ENCODE data around the gene C2orf76.
"Not testable (repeated sequence)": the region's sequence is repeated elsewhere in the genome, so short reads cannot be mapped to it uniquely, and the experiment has no call there.

Gene C2orf76

DNA sequence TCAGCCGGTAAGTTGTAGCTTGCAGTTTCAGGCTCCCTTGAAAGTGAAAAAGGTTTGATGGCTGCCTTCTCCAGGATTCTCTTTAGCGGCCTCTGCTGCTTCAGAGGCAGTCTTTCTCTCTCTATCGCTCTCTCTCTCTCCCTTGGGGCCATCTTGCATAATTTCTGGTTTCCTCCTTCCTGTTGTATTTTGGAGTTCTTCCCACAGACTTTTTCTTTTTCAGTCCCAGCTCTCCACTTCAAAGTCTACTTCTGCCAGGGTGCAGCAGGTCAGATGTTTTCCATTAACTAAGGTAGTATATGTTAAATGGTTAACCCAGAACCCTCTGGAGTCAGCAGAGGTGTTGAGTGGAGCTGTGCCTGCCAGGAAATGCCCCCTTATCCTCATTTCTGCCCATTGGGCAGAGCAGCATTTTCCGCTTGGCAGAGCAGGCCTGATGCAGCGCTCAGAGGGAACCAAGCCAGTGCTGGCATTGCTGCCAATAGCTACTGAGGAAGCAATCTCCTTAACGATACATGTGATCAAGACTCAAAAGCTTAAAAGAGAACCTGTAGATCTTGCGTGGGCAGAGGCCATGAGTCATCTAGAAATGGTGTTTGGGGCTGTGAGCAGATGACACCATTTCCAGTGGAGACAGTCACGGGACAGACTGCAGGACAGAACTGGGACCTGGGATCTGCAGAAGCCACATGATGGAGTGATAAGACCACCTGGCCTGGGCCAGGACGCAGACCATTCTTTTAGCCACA lies 20.9 kb upstream of the C2orf76 start:
- peaks cover 4% of the 10 kb centered on the region for H3K4me1 ChIP-seq (ENCODE audit: insufficient read depth, low read length)
- no peaks in the 10 kb centered on the region for H3K36me3 ChIP-seq (ENCODE audit: insufficient read depth, low read length)
- H3K9ac ChIP-seq (ENCODE audit: low read depth, low read length) = no peak overlapping the region
- no peaks in the 10 kb centered on the region for H3K9me3 ChIP-seq (ENCODE audit: control insufficient read depth, insufficient read depth, low read length)

DNA sequence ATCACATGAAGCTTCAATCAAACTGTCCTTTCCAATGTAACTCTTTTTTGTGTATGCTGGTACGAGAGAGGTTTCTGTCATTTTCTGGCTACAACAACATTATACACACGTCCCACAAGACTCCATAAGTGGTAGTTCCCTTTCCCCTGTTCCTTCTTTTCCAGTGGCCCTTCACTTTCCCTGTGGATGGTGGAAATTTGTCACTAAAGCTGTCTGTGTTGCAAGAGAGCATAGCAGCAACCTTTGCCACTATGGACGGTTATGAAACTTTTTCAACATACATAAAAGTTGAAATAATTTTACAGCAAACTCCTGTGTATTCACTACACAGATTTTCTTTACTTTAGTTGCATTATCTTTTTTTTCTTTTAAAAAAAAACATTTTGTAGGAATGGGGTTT lies 18.8 kb upstream of the C2orf76 start:
- Histone ChIP-seq H3K9ac (ENCODE audit: low read depth, low read length) (no peak overlapping the region), H3K9me3 (ENCODE audit: control insufficient read depth, insufficient read depth, low read length) (no peaks in the 10 kb centered on the region), H3K4me1 (ENCODE audit: insufficient read depth, low read length) (peaks cover 4% of the 10 kb centered on the region), H3K36me3 (ENCODE audit: insufficient read depth, low read length) (no peaks in the 10 kb centered on the region)

DNA sequence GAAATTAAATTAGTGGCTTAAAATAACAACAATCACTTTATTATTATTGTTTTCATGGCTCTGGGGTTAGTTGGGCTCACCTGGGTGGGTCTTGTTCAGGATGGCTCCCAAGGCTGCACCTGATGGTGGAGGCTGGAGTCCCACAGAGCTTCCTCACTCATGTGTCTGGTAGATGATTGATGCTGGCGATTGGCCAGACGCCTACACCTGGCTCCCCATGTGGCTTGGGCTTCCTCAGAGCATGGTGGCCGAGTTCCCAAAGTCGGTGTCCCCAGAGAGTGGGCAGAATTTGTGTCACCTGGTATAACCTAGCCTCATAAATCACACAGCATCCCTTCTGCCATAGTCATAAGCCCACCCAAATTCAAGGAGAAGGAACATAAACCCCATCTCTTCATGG lies 18.3 kb upstream of the C2orf76 start:
- H3K4me1 ChIP-seq (ENCODE audit: insufficient read depth, low read length) = peaks cover 4% of the 10 kb centered on the region
- no peak overlapping the region for H3K9ac ChIP-seq (ENCODE audit: low read depth, low read length)
- H3K9me3 ChIP-seq (ENCODE audit: control insufficient read depth, insufficient read depth, low read length) = no peaks in the 10 kb centered on the region
- no peaks in the 10 kb centered on the region for H3K36me3 ChIP-seq (ENCODE audit: insufficient read depth, low read length)

DNA sequence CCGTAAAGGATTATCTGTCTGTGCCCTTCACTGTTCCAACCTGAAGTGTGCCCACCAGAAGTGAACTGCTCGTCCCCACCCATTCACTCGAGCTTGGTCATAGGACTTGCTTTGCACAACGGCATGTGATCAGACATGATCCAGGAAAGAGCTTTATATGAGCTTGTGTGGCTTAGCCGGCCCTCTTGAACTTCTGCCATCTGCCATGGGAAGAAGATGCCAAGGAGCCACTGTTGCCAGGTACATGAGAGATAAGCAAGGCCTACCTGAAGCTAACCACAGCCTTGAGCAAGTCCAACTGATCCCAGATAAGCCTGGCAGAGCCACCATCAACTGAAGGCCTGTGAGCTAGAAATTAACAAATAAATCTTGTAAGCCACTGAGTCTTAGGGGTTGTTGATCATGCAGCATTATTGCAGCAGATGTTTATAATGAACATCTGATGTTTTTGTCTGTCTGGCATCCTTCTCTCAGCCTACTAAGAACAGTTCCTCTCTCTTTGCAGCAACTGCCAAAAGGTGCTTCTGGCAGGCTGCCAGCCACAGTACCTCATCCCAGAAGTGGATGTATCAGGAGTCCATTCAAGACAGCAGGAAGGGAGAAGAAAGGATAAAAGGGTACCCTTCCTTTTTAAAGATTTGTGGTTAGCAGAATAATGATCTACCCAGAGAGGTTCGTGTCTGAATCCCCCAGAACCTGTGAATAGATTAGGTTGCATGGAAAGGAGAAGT lies 16.9 kb upstream of the C2orf76 start:
- Histone ChIP-seq H3K4me1 (ENCODE audit: insufficient read depth, low read length) (no peaks in the 10 kb centered on the region), H3K9me3 (ENCODE audit: control insufficient read depth, insufficient read depth, low read length) (no peaks in the 10 kb centered on the region), H3K9ac (ENCODE audit: low read depth, low read length) (no peak overlapping the region), H3K36me3 (ENCODE audit: insufficient read depth, low read length) (no peaks in the 10 kb centered on the region)

DNA sequence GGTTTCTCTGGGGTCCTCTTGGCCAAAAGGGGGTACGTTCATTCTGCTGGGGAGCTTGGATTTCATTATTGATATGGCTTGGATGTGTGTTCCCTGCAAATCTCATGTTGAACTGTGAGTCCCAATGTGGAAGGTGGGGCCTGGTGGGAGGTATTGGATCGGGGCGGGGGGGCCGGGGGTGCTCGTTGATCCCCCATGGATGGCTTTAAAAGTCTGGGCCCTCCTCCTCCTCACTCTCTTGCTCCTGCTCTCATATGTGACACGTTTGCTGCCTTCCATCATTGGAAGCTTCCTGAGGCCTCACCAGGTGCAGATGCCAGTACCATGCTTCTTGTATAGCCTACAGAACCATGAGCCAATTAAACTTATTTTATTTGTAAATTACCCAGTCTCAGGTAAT lies 11.9 kb upstream of the C2orf76 start:
- H3K9ac ChIP-seq (ENCODE audit: low read depth, low read length) = no peak overlapping the region
- H3K36me3 ChIP-seq (ENCODE audit: insufficient read depth, low read length) = no peaks in the 10 kb centered on the region; the same call in 1 of the 2 replicates
- no peaks in the 10 kb centered on the region for H3K9me3 ChIP-seq (ENCODE audit: control insufficient read depth, insufficient read depth, low read length)
- H3K4me1 ChIP-seq (ENCODE audit: insufficient read depth, low read length) = no peaks in the 10 kb centered on the region

DNA sequence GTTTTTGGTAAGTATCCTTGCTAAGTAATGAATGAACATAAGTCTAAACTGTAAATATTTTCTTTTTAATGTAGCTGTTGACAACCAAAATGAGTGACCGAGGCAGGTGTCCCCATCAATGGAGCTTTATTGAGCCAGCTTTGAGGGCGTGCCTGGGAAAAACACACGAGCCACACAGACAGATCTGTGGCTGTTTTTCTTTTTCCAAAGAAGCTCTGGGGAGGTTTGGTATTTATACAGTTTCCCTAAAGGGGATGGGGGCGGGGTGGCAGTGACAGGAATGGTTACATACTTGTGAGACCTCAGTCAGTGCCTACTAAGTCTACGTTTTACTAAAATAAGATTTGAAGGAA lies 11.3 kb upstream of the C2orf76 start:
- no peaks in the 10 kb centered on the region for H3K4me1 ChIP-seq (ENCODE audit: insufficient read depth, low read length)
- no peaks in the 10 kb centered on the region for H3K9me3 ChIP-seq (ENCODE audit: control insufficient read depth, insufficient read depth, low read length)
- no peak overlapping the region for H3K9ac ChIP-seq (ENCODE audit: low read depth, low read length)
- peaks cover 2% of the 10 kb centered on the region; the same call in 1 of the 2 replicates for H3K36me3 ChIP-seq (ENCODE audit: insufficient read depth, low read length)

DNA sequence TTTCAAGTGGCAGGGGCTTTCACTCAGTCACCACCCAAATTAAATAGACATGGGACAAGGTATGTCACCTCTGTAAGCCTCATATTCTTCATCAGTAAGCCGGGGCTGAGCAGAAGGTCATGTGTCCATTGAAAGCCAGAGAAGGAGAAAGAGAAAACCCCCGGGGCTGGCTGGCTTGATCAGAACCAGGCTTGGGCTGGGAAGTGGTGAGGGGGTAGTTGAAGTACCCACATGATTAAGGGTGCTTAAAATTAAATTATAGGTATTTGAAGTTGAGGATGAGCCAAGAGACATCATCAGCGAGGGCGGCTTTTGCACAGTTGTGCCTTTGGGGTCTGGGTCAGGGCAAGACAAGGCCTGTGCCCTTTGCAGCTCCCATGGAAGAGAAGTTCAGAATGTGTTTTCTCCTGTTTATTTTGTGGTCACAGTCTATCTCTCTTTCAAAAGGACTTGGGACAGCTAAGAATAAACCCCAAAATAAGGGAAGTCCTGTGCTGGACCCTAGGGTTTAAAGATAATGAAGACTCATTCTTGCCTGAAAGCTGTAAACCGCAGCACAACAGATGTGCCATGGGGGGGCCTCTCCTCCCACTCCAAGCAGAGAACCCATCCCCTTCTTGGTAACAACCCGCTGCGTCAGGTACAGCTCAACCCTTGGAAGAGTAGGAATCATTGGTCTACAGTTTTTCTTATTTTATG lies 10.8 kb upstream of the C2orf76 start:
- Histone ChIP-seq H3K36me3 (ENCODE audit: insufficient read depth, low read length) (peaks cover 2% of the 10 kb centered on the region), H3K4me1 (ENCODE audit: insufficient read depth, low read length) (no peaks in the 10 kb centered on the region), H3K9me3 (ENCODE audit: control insufficient read depth, insufficient read depth, low read length) (no peaks in the 10 kb centered on the region), H3K9ac (ENCODE audit: low read depth, low read length) (no peak overlapping the region)

DNA sequence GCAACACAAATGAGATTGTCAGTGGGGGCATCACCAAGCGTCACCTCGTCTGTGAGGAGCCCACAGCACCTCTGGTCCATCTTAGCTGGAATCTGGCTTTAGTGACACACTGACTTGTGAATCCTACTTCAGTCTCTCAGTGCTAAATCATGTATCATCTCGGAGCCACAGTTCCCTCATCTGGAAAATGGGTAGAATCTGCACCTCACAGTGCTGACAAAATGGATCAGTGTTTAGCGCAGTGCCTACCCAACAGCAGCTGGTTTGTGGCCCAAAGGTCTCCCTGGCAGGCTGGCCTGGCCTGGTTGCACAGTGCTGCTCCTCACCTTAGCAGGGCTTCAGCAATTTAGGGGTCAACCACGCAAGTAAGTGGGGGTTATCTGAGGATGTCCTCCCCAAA lies 10.2 kb upstream of the C2orf76 start:
- Histone ChIP-seq H3K4me1 (ENCODE audit: insufficient read depth, low read length) (no peaks in the 10 kb centered on the region), H3K9me3 (ENCODE audit: control insufficient read depth, insufficient read depth, low read length) (no peaks in the 10 kb centered on the region), H3K36me3 (ENCODE audit: insufficient read depth, low read length) (peaks cover 7% of the 10 kb centered on the region), H3K9ac (ENCODE audit: low read depth, low read length) (no peak overlapping the region)

DNA sequence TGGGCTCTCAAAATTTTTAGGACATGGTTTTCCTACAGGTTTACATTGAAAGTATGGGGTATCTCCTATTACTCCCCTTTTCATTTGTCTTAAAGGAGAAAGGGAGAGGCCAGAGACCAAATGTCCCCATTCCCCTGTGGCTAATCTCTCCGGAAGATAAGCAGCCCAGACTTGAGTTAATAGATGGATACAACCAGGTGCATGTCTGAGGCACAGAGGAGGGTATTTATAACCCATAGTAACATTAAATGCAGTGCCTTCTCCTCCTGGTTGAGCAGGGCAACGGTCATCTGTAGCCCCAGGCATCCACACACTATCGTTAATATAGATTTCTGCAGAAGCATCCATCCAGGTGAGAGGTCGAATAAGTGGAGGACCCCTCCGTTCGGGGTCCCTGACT lies 9.8 kb upstream of the C2orf76 start:
- H3K36me3 ChIP-seq (ENCODE audit: insufficient read depth, low read length); H3K9me3 ChIP-seq (ENCODE audit: control insufficient read depth, insufficient read depth, low read length); H3K4me1 ChIP-seq (ENCODE audit: insufficient read depth, low read length); H3K9ac ChIP-seq (ENCODE audit: low read depth, low read length): not testable (repeated sequence)

DNA sequence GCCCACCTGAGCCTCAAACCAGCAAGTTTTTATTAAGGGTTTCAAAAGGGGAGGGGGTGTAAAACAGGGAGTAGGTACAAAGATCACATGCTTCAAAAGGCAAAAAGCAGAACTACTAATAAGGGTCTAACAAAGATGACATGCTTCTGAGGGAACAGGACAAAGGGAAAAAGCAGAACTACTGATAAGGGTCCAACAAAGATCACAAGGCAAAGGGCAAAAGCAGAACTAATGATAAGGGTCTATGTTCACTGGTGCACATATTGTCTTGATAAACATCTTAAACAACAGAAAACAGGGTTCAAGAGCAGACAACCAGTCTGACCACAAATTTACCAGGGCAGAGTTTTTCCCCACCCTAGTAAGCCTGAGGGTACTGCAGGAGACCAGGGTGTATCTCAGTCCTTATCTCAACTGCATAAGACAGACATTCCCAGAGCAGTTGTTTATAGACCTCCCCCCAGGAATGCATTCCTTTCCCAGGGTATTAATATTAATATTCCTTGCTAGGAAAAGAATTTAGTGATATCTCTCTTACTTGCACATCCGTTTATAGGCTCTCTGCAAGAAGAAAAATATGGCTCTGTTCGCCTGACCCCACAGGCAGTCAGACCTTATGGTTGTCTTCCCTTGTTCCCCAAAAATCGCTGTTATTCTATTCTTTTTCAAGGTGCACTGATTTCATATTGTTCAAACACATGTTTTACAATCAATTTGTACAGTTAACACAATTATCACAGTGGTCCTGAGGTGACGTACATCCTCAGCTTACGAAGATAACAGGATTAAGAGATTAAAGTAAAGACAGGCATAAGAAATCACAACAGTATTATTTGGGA lies 7.5 kb upstream of the C2orf76 start:
- not testable (repeated sequence) for H3K9me3 ChIP-seq (ENCODE audit: control insufficient read depth, insufficient read depth, low read length); H3K9ac ChIP-seq (ENCODE audit: low read depth, low read length); H3K4me1 ChIP-seq (ENCODE audit: insufficient read depth, low read length)
- H3K36me3 ChIP-seq (ENCODE audit: insufficient read depth, low read length) = peaks cover 13% of the 10 kb centered on the region

DNA sequence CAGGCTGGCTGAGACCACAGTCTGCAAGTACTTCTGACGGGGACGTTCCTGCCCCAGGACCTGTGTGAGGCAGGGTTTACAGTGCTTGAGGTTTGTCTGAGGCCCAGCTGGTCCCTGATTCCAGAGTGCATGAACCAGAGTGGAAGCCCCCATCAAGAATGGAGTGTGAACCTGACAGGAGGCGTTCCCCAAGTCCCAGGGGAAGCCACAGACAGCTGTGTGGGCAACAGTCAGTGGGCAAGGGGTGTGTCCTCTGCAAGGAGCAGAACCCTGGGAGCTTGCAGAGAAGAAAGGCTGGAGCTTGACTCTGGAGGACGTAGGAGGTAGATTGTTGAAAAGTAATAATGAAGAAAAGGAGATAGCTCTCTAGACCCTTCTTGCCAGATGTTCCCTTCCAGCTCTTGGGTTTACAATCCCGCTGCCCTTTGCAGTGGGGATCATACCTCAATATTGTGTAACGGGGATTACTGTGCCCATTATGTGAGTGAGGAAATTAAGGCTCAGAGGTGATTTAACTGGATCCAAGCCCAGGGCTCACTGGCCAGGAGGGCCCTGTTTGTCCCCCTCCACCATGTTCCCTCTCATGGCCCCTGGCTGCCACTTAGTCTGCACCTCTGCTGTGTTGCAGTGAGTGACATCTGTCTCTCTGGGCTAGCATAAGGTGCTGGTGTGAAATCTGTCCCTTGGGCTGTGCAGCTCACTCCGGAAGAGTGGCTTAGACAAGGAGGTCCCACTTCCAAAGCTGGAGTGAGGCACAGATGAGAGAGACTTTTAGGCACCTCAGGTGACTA lies 6.3 kb upstream of the C2orf76 start:
- peaks cover 19% of the 10 kb centered on the region for H3K36me3 ChIP-seq (ENCODE audit: insufficient read depth, low read length)
- no peaks in the 10 kb centered on the region for H3K9me3 ChIP-seq (ENCODE audit: control insufficient read depth, insufficient read depth, low read length)
- H3K9ac ChIP-seq (ENCODE audit: low read depth, low read length) = no peak overlapping the region
- H3K4me1 ChIP-seq (ENCODE audit: insufficient read depth, low read length) = no peaks in the 10 kb centered on the region; the same call in 1 of the 2 replicates

DNA sequence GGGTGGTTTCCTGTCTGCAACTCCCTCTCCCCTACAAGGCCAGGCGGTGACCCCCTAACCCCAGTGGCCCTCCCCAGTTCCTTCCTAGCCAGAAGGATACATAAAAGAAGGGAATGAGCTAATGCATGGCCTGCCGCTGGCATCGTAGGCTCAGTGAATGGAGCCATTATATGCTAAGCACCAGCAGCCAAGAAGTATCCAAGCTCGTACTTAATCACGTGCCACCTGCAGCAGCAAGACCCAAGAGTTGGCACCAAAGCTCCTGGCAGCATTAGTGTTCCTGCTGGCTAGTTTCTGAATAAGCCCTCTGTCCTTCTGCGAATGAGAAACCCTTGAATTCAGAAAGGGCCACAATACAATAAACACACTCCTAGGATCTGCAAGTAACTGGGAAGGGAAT lies 4.5 kb upstream of the C2orf76 start:
- no peaks in the 10 kb centered on the region; the same call in 1 of the 2 replicates for H3K4me1 ChIP-seq (ENCODE audit: insufficient read depth, low read length)
- H3K9me3 ChIP-seq (ENCODE audit: control insufficient read depth, insufficient read depth, low read length) = no peaks in the 10 kb centered on the region
- no peak overlapping the region for H3K9ac ChIP-seq (ENCODE audit: low read depth, low read length)
- H3K36me3 ChIP-seq (ENCODE audit: insufficient read depth, low read length) = peaks cover 19% of the 10 kb centered on the region

DNA sequence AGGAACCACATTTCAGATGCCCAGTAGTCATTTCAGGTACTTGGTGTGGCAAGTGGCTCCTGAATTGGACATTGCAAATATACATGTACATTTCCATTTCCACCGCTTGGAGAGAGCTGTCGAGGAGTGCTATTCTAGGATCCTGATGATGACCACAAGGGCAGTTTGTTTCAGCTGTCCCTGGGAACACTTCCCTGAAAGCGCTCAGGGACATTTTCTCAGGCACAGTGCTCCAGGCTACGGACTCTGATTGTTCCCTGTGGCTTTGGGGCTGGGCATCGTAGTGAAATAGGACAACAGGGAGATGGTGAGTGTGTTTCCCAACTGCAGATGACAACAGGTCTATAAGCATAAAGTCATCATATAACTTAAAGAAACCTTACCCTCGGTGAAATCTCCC lies 3.2 kb upstream of the C2orf76 start:
- Histone ChIP-seq H3K36me3 (ENCODE audit: insufficient read depth, low read length) (peaks cover 19% of the 10 kb centered on the region), H3K9ac (ENCODE audit: low read depth, low read length) (no peak overlapping the region), H3K4me1 (ENCODE audit: insufficient read depth, low read length) (no peaks in the 10 kb centered on the region; the same call in 1 of the 2 replicates), H3K9me3 (ENCODE audit: control insufficient read depth, insufficient read depth, low read length) (no peaks in the 10 kb centered on the region)
